Measurements from ENCODE around the gene PRIM1.
A peak's percentile ranks its signal among the peaks of the same experiment; 100 is the strongest.

- TF ChIP-seq CTCF (IDR thresholded peaks at IDR 0.05) (no peak), REST (IDR thresholded peaks at IDR 0.05; ENCODE audit: insufficient read depth in 1 of 2, low read depth in 2 of 2, low read length in 1 of 2) (no peak), POLR2AphosphoS5 (IDR thresholded peaks at IDR 0.05; ENCODE audit: low read depth, low read length) (peak; percentile 30; the same call in 1 of the 2 replicates), SIN3A (IDR thresholded peaks at IDR 0.05; ENCODE audit: borderline replicate concordance, insufficient read depth, low read depth, low read length) (no peak), TCF7L2 (IDR thresholded peaks at IDR 0.05; ENCODE audit: low read depth, low read length) (no peak)
Observed at GRCh38 chr12:56723889-56724700, 28.0 kb downstream of the PRIM1 start.
